ENCODE data around the gene RAMP2.

RAMP2 gene

DNA sequence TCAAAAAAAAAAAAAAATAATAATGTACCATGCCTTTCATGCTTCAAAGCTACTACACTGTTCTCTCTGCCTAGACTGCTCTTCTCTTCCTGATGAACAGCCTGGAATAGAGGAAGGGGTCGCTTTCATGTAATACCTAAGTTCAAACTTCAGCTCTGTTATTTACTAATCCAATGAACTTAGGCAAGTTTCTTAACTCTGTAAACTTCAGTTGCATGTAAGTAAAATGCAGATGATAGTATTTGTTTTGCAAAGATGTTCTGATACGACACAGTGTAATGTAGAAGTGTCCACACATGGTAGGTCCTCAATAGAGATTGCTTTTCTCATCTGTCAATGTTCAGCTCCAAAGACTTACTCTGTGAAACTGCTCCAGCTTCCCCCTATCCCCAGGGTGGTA is 30.9 kb downstream of the RAMP2 start:
- Histone ChIP-seq H3K9me2 (replicated peaks; ENCODE audit: insufficient read depth, low read length) (no peaks in the 10 kb centered on the region), H3K4me2 (ENCODE audit: low read depth, low read length) (no peak overlapping the region), H3K36me3 (replicated peaks; ENCODE audit: insufficient read depth, low read length) (no peaks in the 10 kb centered on the region), H3K27ac (ENCODE audit: low read length) (no peak overlapping the region), H3K79me2 (ENCODE audit: low read length) (peaks cover 3% of the 10 kb centered on the region; the same call in 1 of the 2 replicates), H4K20me1 (ENCODE audit: insufficient read depth, low read length) (no peaks in the 10 kb centered on the region), H3K4me1 (ENCODE audit: low read length) (no peaks in the 10 kb centered on the region), H3K4me3 (ENCODE audit: low read length) (no peak overlapping the region), H2AFZ (ENCODE audit: low read length) (no peak overlapping the region), H3F3A (ENCODE audit: insufficient read depth, low read length) (no peaks in the 10 kb centered on the region), H3K9me3 (replicated peaks; ENCODE audit: insufficient read depth, low read length) (no peaks in the 10 kb centered on the region), H3K27me3 (replicated peaks; ENCODE audit: insufficient read depth, low read length) (peaks cover 16% of the 10 kb centered on the region; the same call in 1 of the 2 replicates), H3K9ac (ENCODE audit: low read length) (no peak overlapping the region)
- TF ChIP-seq EZH2 (optimal IDR thresholded peaks at IDR 0.05; ENCODE audit: low read depth, low read length) (no peak), EZH2phosphoT487 (IDR thresholded peaks at IDR 0.05; ENCODE audit: low read length) (no peak)
- TF ChIP-seq, protein P1, sequence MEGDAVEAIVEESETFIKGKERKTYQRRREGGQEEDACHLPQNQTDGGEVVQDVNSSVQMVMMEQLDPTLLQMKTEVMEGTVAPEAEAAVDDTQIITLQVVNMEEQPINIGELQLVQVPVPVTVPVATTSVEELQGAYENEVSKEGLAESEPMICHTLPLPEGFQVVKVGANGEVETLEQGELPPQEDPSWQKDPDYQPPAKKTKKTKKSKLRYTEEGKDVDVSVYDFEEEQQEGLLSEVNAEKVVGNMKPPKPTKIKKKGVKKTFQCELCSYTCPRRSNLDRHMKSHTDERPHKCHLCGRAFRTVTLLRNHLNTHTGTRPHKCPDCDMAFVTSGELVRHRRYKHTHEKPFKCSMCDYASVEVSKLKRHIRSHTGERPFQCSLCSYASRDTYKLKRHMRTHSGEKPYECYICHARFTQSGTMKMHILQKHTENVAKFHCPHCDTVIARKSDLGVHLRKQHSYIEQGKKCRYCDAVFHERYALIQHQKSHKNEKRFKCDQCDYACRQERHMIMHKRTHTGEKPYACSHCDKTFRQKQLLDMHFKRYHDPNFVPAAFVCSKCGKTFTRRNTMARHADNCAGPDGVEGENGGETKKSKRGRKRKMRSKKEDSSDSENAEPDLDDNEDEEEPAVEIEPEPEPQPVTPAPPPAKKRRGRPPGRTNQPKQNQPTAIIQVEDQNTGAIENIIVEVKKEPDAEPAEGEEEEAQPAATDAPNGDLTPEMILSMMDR (IDR thresholded peaks at IDR 0.05; ENCODE audit: low read length) = no peak
- no peak for DNase-seq

DNA sequence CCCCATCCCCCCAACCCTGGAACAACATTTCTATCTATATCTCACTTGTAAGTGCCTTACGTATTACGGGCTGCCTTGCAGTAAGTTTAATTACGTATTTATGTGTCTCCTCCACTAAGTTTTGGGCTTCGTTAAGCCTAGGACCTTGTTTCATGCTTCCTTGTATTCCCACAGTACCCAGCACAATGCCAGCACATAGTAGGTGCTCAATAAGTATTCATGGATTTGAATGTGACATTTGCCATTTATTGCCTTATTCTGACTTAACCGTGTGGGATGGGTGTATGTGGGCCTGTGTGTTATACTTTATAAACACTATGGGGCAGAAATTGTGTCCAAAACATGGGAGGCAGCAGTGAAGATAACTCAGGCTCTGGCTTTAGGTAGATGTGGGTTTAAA is 31.5 kb downstream of the RAMP2 start:
- DNase-seq = no peak
- H3K4me3 ChIP-seq (ENCODE audit: low read length) = no peak overlapping the region
- TF ChIP-seq EZH2phosphoT487 (IDR thresholded peaks at IDR 0.05; ENCODE audit: low read length) (no peak), EZH2 (optimal IDR thresholded peaks at IDR 0.05; ENCODE audit: low read depth, low read length) (no peak)
- TF ChIP-seq, protein P1 (IDR thresholded peaks at IDR 0.05; ENCODE audit: low read length) = no peak
- H3K9me3 ChIP-seq (replicated peaks; ENCODE audit: insufficient read depth, low read length) = no peaks in the 10 kb centered on the region
- H3K36me3 ChIP-seq (replicated peaks; ENCODE audit: insufficient read depth, low read length) = no peaks in the 10 kb centered on the region
- H3K27ac ChIP-seq (ENCODE audit: low read length) = no peak overlapping the region
- no peaks in the 10 kb centered on the region for H4K20me1 ChIP-seq (ENCODE audit: insufficient read depth, low read length)
- H3K9me2 ChIP-seq (replicated peaks; ENCODE audit: insufficient read depth, low read length) = no peaks in the 10 kb centered on the region
- H3F3A ChIP-seq (ENCODE audit: insufficient read depth, low read length) = no peaks in the 10 kb centered on the region
- peaks cover 4% of the 10 kb centered on the region; the same call in 1 of the 2 replicates for H3K4me1 ChIP-seq (ENCODE audit: low read length)
- peaks cover 10% of the 10 kb centered on the region; the same call in 1 of the 2 replicates for H3K27me3 ChIP-seq (replicated peaks; ENCODE audit: insufficient read depth, low read length)
- no peak overlapping the region for H2AFZ ChIP-seq (ENCODE audit: low read length)
- no peak overlapping the region for H3K9ac ChIP-seq (ENCODE audit: low read length)
- H3K4me2 ChIP-seq (ENCODE audit: low read depth, low read length) = no peak overlapping the region
- peaks cover 7% of the 10 kb centered on the region for H3K79me2 ChIP-seq (ENCODE audit: low read length)

GRCh38 chr17:42795061-42795460 is 34.0 kb downstream of the RAMP2 start:
- Histone ChIP-seq H3K79me2 (ENCODE audit: low read length) (peaks cover 17% of the 10 kb centered on the region), H3K4me2 (ENCODE audit: low read depth, low read length) (no peak overlapping the region), H3K9me2 (replicated peaks; ENCODE audit: insufficient read depth, low read length) (no peaks in the 10 kb centered on the region), H3F3A (ENCODE audit: insufficient read depth, low read length) (no peaks in the 10 kb centered on the region), H2AFZ (ENCODE audit: low read length) (no peak overlapping the region), H3K27me3 (replicated peaks; ENCODE audit: insufficient read depth, low read length) (no peaks in the 10 kb centered on the region; the same call in 1 of the 2 replicates), H3K4me1 (ENCODE audit: low read length) (peaks cover 8% of the 10 kb centered on the region; the same call in 1 of the 2 replicates), H3K9ac (ENCODE audit: low read length) (no peak overlapping the region), H3K36me3 (replicated peaks; ENCODE audit: insufficient read depth, low read length) (no peaks in the 10 kb centered on the region), H3K9me3 (replicated peaks; ENCODE audit: insufficient read depth, low read length) (no peaks in the 10 kb centered on the region), H3K4me3 (ENCODE audit: low read length) (no peak overlapping the region), H3K27ac (ENCODE audit: low read length) (no peak overlapping the region), H4K20me1 (ENCODE audit: insufficient read depth, low read length) (no peaks in the 10 kb centered on the region)
- TF ChIP-seq EZH2 (optimal IDR thresholded peaks at IDR 0.05; ENCODE audit: low read depth, low read length) (no peak), EZH2phosphoT487 (IDR thresholded peaks at IDR 0.05; ENCODE audit: low read length) (no peak)
- TF ChIP-seq, protein P1 (IDR thresholded peaks at IDR 0.05; ENCODE audit: low read length) = no peak
- DNase-seq = no peak
